OCI-LY1 (cell line): ENCODE results near the gene NEUROD2.

Experiments used
- H2AFZ ChIP-seq: fragments of 200-600 bp; sonication (generic), shearing (Covaris generic); 2 replicates; pipeline ENCODE4 v1.6.0; 2014; ENCODE audit warnings: antibody characterized with exemption, mild to moderate bottlenecking, low read length
- H3F3A ChIP-seq: fragments of 200-600 bp; sonication (generic), shearing (Covaris generic); 2 replicates; pipeline ENCODE4 v1.6.0; 2014; ENCODE audit warnings: mild to moderate bottlenecking, antibody characterized with exemption, low read length, moderate library complexity; ENCODE audit not compliant: insufficient read depth
- H3K27ac ChIP-seq: fragments of 200-600 bp; sonication (generic); 2 replicates; pipeline ENCODE4 v1.5.1; 2014; ENCODE audit warnings: low read length, mixed run types, mild to moderate bottlenecking, low read depth; ENCODE audit not compliant: poor library complexity, severe bottlenecking
- H3K27me3 ChIP-seq: fragments of 200-600 bp; sonication (generic); 2 replicates; pipeline ENCODE4 v1.6.0; 2014; ENCODE audit warnings: antibody characterized with exemption, mild to moderate bottlenecking, low read length, moderate library complexity; ENCODE audit not compliant: insufficient read depth
- H3K36me3 ChIP-seq: fragments of 200-600 bp; sonication (generic); 2 replicates; pipeline ENCODE4 v1.6.1; 2014; ENCODE audit warnings: mild to moderate bottlenecking, antibody characterized with exemption, low read length, moderate library complexity, mixed read lengths; ENCODE audit not compliant: insufficient read depth
- H3K4me1 ChIP-seq: fragments of 200-600 bp; sonication (generic); 2 replicates; pipeline ENCODE4 v1.5.1; 2014; ENCODE audit warnings: mild to moderate bottlenecking, low read length, moderate library complexity; ENCODE audit not compliant: insufficient read depth, severe bottlenecking
- H3K4me2 ChIP-seq: fragments of 200-600 bp; sonication (generic), shearing (Covaris generic); 2 replicates; pipeline ENCODE4 v1.6.1; 2014; ENCODE audit warnings: low read length
- H3K4me3 ChIP-seq: fragments of 200-600 bp; sonication (generic); 2 replicates; pipeline ENCODE4 v1.5.1; 2014; ENCODE audit warnings: low read length, low read depth, mild to moderate bottlenecking, mixed read lengths; ENCODE audit not compliant: poor library complexity, severe bottlenecking
- H3K79me2 ChIP-seq: fragments of 200-600 bp; shearing (Covaris generic); 2 replicates; pipeline ENCODE4 v1.6.1; 2016; ENCODE audit warnings: mixed run types, low read length, mixed read lengths; ENCODE audit not compliant: insufficient read depth
- H3K9ac ChIP-seq: fragments of 200-600 bp; sonication (generic), shearing (Covaris generic); 2 replicates; pipeline ENCODE4 v1.6.1; 2014; ENCODE audit warnings: mild to moderate bottlenecking, low read length, mixed read lengths
- H3K9me2 ChIP-seq: fragments of 200-600 bp; sonication (generic), shearing (Covaris generic); 2 replicates; pipeline ENCODE4 v1.6.1; 2014; ENCODE audit warnings: low read depth, mild to moderate bottlenecking, low read length, mixed read lengths
- H3K9me3 ChIP-seq: fragments of 200-600 bp; shearing (Covaris generic); 2 replicates; pipeline ENCODE4 v1.6.1; 2014; ENCODE audit warnings: low read length, mixed read lengths
- H4K20me1 ChIP-seq: fragments of 200-600 bp; sonication (generic), shearing (Covaris generic); 2 replicates; pipeline ENCODE4 v1.6.0; 2016; ENCODE audit warnings: mild to moderate bottlenecking, low read length; ENCODE audit not compliant: insufficient read depth
- CTCF ChIP-seq: fragments of 200-600 bp; sonication (generic), shearing (Covaris generic); IDR thresholded peaks from 2 replicates; pipeline ENCODE4 v1.5.1; 2017; ENCODE audit warnings: mild to moderate bottlenecking, antibody characterized with exemption, low read length, moderate library complexity, mixed read lengths
- EZH2 ChIP-seq: fragments of 200-600 bp; sonication (generic), shearing (Covaris generic); IDR thresholded peaks from 2 replicates; pipeline ENCODE4 v1.8.0; 2017; ENCODE audit warnings: borderline replicate concordance, mixed run types, mild to moderate bottlenecking, antibody characterized with exemption, low read length, moderate library complexity, mixed read lengths

The NEUROD2 gene

GRCh38 chr17:39653316-39653661 lies 45.6 kb upstream of the NEUROD2 start:
- TF ChIP-seq CTCF (no peak), EZH2 (no peak)
- Histone ChIP-seq H4K20me1 (no peaks in the 10 kb centered on the region), H3K27ac (no peak overlapping the region), H2AFZ (no peak overlapping the region), H3K9me2 (no peaks in the 10 kb centered on the region), H3K27me3 (no peaks in the 10 kb centered on the region), H3K4me2 (no peak overlapping the region), H3F3A (no peaks in the 10 kb centered on the region), H3K9ac (no peak overlapping the region), H3K4me3 (no peak overlapping the region), H3K36me3 (peaks cover 5% of the 10 kb centered on the region; the same call in 1 of the 2 replicates), H3K79me2 (no peaks in the 10 kb centered on the region), H3K9me3 (no peaks in the 10 kb centered on the region), H3K4me1 (peaks cover 13% of the 10 kb centered on the region)

- no peaks in the 10 kb centered on the region for H3F3A ChIP-seq
- H3K27ac ChIP-seq: no peak overlapping the region
- no peak overlapping the region for H3K9ac ChIP-seq
- no peaks in the 10 kb centered on the region for H4K20me1 ChIP-seq
- H3K4me2 ChIP-seq: no peak overlapping the region
- no peak for TF ChIP-seq CTCF
- TF ChIP-seq EZH2: no peak
- no peak overlapping the region for H2AFZ ChIP-seq
- peaks cover 5% of the 10 kb centered on the region; the same call in 1 of the 2 replicates for H3K36me3 ChIP-seq
- peaks cover 13% of the 10 kb centered on the region for H3K4me1 ChIP-seq
- no peak overlapping the region for H3K4me3 ChIP-seq
- no peaks in the 10 kb centered on the region for H3K9me2 ChIP-seq
- no peaks in the 10 kb centered on the region for H3K79me2 ChIP-seq
- H3K27me3 ChIP-seq: no peaks in the 10 kb centered on the region
- no peaks in the 10 kb centered on the region for H3K9me3 ChIP-seq
Measured at GRCh38 chr17:39652587-39653315, 45.0 kb upstream of the NEUROD2 start.

DNA sequence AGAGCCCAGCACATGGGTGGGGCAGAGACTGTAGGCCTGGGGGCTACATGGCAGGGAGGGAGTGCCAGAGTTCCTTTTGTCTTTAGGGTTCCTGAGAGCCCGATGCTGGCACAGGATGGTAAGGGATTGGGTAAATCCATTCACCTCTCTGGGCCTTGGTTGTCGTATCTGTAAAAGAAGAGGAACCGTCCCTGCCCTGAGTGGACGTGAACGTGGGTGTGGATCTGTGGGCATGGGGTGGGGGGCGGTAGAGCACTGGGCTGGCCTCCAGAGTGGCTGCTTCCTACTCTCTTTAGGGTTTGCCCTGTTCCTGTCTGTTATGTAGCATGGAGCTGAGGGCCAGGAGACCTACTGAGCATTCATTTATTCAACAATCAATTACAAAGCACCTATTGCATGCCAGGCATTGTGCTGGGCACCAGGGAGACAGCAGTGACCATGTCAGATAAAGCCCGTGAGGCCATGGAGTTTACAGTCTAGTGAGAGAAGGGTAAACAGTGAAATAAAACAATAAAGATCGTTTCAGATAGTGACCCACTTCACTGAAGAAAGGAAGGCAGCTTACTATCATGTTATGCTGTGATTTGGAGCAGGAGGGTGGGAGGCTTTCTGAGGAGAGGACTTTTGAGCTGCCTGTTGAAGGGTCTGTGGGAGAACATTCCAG lies 44.3 kb upstream of the NEUROD2 start:
- no peak overlapping the region for H3K4me2 ChIP-seq
- no peak for TF ChIP-seq CTCF
- no peak for TF ChIP-seq EZH2

More for the DNA sequence above, 44.3 kb upstream of the NEUROD2 start:
- Histone ChIP-seq H3F3A (no peaks in the 10 kb centered on the region), H3K9me3 (no peaks in the 10 kb centered on the region), H3K27me3 (no peaks in the 10 kb centered on the region), H3K9ac (no peak overlapping the region), H3K4me1 (peaks cover 13% of the 10 kb centered on the region), H3K27ac (peak overlapping the region; percentile 5), H3K9me2 (no peaks in the 10 kb centered on the region), H2AFZ (no peak overlapping the region), H4K20me1 (no peaks in the 10 kb centered on the region), H3K79me2 (no peaks in the 10 kb centered on the region), H3K4me3 (no peak overlapping the region), H3K36me3 (peaks cover 5% of the 10 kb centered on the region; the same call in 1 of the 2 replicates)
